Measurements from ENCODE around the gene SLC25A34. TPM values are rescaled to one million over a fixed set of nuclear protein-coding genes. Genes with fewer than 3 reads are reported as not detected.

Gene SLC25A34
- total RNA-seq, 1 donor from 2014 or later: 0.73 TPM

DNA sequence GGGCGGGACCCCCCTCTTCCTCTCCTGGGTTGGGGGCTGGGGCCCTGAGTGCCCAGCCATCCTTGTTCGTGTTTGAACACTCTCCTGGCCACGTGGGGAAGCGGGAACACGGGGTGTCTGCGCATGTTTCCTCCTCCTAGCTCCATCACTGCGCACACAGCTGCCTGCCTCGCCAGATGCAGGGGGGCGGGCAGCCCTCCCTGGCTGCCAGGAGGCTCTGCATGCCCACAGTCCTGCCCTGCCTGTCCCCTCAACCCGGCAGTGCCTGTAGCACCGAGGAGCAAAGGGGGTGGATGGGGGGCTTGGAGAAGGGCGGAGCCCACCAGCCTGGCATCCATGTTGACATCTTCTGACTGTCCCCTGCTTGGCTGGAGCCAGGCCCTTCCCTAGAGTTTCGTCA is 1.8 kb upstream of the SLC25A34 start:
- no peak for TF ChIP-seq EZH2 (IDR thresholded peaks at IDR 0.05; ENCODE audit: insufficient read depth, low read length)
- TF ChIP-seq, protein P1, sequence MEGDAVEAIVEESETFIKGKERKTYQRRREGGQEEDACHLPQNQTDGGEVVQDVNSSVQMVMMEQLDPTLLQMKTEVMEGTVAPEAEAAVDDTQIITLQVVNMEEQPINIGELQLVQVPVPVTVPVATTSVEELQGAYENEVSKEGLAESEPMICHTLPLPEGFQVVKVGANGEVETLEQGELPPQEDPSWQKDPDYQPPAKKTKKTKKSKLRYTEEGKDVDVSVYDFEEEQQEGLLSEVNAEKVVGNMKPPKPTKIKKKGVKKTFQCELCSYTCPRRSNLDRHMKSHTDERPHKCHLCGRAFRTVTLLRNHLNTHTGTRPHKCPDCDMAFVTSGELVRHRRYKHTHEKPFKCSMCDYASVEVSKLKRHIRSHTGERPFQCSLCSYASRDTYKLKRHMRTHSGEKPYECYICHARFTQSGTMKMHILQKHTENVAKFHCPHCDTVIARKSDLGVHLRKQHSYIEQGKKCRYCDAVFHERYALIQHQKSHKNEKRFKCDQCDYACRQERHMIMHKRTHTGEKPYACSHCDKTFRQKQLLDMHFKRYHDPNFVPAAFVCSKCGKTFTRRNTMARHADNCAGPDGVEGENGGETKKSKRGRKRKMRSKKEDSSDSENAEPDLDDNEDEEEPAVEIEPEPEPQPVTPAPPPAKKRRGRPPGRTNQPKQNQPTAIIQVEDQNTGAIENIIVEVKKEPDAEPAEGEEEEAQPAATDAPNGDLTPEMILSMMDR (IDR thresholded peaks at IDR 0.05; ENCODE audit: insufficient read depth, low read depth, low read length): no peak
- no peak for DNase-seq (ENCODE audit: low read depth)
- H2AFZ ChIP-seq (ENCODE audit: low read depth, low read length): no peak overlapping the region
- no peaks in the 10 kb centered on the region for H3K36me3 ChIP-seq (ENCODE audit: insufficient read depth, low read length)
- no peaks in the 10 kb centered on the region for H3K27me3 ChIP-seq (ENCODE audit: insufficient read depth, low read length)
- H3K4me3 ChIP-seq (ENCODE audit: insufficient read depth, low read depth, low read length): no peak overlapping the region
- no peak overlapping the region for H3K4me3 Mint-ChIP-seq (ENCODE audit: unreplicated experiment)
- FAIRE-seq: no peak
- H3K4me1 Mint-ChIP-seq (ENCODE audit: low read depth, unreplicated experiment): no peaks in the 10 kb centered on the region
- no peaks in the 10 kb centered on the region for H4K20me1 ChIP-seq (ENCODE audit: insufficient read depth, low read length)
- H3K4me2 ChIP-seq (ENCODE audit: low read length): no peak overlapping the region
- no peaks in the 10 kb centered on the region for H3K79me2 ChIP-seq (ENCODE audit: insufficient read depth, low read length)
- H3K27me3 Mint-ChIP-seq (ENCODE audit: low read depth, unreplicated experiment): no peaks in the 10 kb centered on the region
- no peaks in the 10 kb centered on the region for H3K9me3 Mint-ChIP-seq (ENCODE audit: unreplicated experiment)
- no peaks in the 10 kb centered on the region for H3K4me1 ChIP-seq (ENCODE audit: insufficient read depth, low read length)
- no peaks in the 10 kb centered on the region for H3K9me3 ChIP-seq (ENCODE audit: insufficient read depth, low read depth, low read length)
- no peak overlapping the region for H3K27ac ChIP-seq (ENCODE audit: low read depth, low read length)
- no peak overlapping the region for H3K27ac Mint-ChIP-seq (ENCODE audit: unreplicated experiment)
- no peak overlapping the region for H3K9ac ChIP-seq (ENCODE audit: low read length)
- H3K36me3 Mint-ChIP-seq (ENCODE audit: low read depth, unreplicated experiment): peaks cover 9% of the 10 kb centered on the region

DNA sequence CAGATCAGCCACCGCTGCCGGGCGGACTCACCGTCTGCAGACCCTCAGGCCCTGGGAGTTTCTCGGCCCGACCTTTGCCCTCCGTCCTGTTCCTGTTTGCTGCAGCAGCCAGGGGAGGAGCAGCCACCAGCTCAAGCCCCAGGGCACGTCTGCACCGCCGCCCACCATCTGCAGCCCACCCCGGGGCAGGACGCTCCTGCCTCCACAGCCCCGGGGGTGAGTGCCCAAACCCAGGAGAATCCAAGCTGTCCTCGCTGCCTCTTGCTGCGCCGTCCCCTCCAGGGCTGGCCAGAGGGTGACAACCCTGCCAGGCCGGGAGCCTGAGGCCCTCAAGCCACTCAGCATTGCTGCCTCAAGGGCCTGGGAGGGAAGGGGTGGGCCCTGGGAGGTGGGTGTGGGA is 1.2 kb upstream of the SLC25A34 start:
- no peaks in the 10 kb centered on the region for H4K20me1 ChIP-seq (ENCODE audit: insufficient read depth, low read length)
- Mint-ChIP-seq H3K9me3 (ENCODE audit: unreplicated experiment) (no peaks in the 10 kb centered on the region), H3K27me3 (ENCODE audit: low read depth, unreplicated experiment) (no peaks in the 10 kb centered on the region), H3K27ac (ENCODE audit: unreplicated experiment) (no peak overlapping the region), H3K4me3 (ENCODE audit: unreplicated experiment) (no peak overlapping the region), H3K4me1 (ENCODE audit: low read depth, unreplicated experiment) (no peaks in the 10 kb centered on the region), H3K36me3 (ENCODE audit: low read depth, unreplicated experiment) (peaks cover 6% of the 10 kb centered on the region)
- no peaks in the 10 kb centered on the region for H3K79me2 ChIP-seq (ENCODE audit: insufficient read depth, low read length)
- H3K4me3 ChIP-seq (ENCODE audit: insufficient read depth, low read depth, low read length): no peak overlapping the region
- no peak for TF ChIP-seq EZH2 (IDR thresholded peaks at IDR 0.05; ENCODE audit: insufficient read depth, low read length)
- no peaks in the 10 kb centered on the region for H3K27me3 ChIP-seq (ENCODE audit: insufficient read depth, low read length)
- H3K4me1 ChIP-seq (ENCODE audit: insufficient read depth, low read length): no peaks in the 10 kb centered on the region
- H3K9me3 ChIP-seq (ENCODE audit: insufficient read depth, low read depth, low read length): no peaks in the 10 kb centered on the region
- H3K4me2 ChIP-seq (ENCODE audit: low read length): no peak overlapping the region
- DNase-seq (ENCODE audit: low read depth): no peak
- H3K27ac ChIP-seq (ENCODE audit: low read depth, low read length): no peak overlapping the region
- no peak for FAIRE-seq
- no peak overlapping the region for H3K9ac ChIP-seq (ENCODE audit: low read length)
- H3K36me3 ChIP-seq (ENCODE audit: insufficient read depth, low read length): no peaks in the 10 kb centered on the region
- H2AFZ ChIP-seq (ENCODE audit: low read depth, low read length): no peak overlapping the region

DNA sequence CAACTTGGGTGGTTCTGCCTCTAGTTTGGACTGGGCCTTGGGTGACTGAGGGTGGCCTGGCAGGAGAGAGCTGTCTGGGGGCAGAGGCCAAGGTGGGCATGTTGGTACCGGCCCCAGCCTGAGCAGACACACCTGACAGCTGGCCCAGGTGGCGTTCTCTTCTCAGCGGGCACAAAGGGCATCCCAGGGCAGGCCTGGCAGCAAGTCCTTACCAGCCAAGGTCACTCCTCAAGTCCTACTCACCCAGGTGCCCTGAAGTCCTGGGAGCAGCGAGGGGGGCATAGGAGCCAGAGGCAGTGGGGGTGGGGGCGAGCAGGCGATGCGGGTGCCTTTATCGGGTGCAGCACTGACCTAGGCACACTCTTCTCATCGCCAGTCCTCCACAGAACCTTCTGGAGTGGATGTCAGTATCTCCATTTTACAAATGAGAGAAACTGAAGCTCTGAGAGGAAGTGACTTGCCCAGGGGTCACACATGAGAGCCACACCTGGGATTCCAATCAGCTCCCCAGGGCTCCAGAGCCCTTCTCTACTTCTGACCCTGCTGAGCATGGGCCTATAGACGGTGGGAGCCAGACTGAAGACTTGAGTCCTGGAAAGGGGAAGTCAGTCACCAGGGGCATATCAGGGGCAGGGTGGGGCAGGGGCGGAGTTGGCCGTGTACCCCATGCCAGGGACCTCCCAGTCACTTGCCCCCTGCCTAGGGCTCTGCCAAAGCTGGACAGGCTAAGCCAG is 587 bp upstream of the SLC25A34 start:
- no peaks in the 10 kb centered on the region for H3K27me3 Mint-ChIP-seq (ENCODE audit: low read depth, unreplicated experiment)
- no peaks in the 10 kb centered on the region for H3K4me1 Mint-ChIP-seq (ENCODE audit: low read depth, unreplicated experiment)
- no peak overlapping the region for H3K27ac ChIP-seq (ENCODE audit: low read depth, low read length)
- no peak overlapping the region for H3K4me2 ChIP-seq (ENCODE audit: low read length)
- no peaks in the 10 kb centered on the region for H3K4me1 ChIP-seq (ENCODE audit: insufficient read depth, low read length)
- no peaks in the 10 kb centered on the region for H3K27me3 ChIP-seq (ENCODE audit: insufficient read depth, low read length)
- TF ChIP-seq, protein P1 (IDR thresholded peaks at IDR 0.05; ENCODE audit: insufficient read depth, low read depth, low read length): no peak
- TF ChIP-seq EZH2 (IDR thresholded peaks at IDR 0.05; ENCODE audit: insufficient read depth, low read length): no peak
- no peaks in the 10 kb centered on the region for H3K36me3 ChIP-seq (ENCODE audit: insufficient read depth, low read length)
- H3K9me3 ChIP-seq (ENCODE audit: insufficient read depth, low read depth, low read length): no peaks in the 10 kb centered on the region
- no peak overlapping the region for H3K9ac ChIP-seq (ENCODE audit: low read length)
- DNase-seq (ENCODE audit: low read depth): no peak
- peaks cover 6% of the 10 kb centered on the region for H3K36me3 Mint-ChIP-seq (ENCODE audit: low read depth, unreplicated experiment)
- H3K4me3 Mint-ChIP-seq (ENCODE audit: unreplicated experiment): no peak overlapping the region
- no peak overlapping the region for H3K4me3 ChIP-seq (ENCODE audit: insufficient read depth, low read depth, low read length)
- no peaks in the 10 kb centered on the region for H4K20me1 ChIP-seq (ENCODE audit: insufficient read depth, low read length)
- H2AFZ ChIP-seq (ENCODE audit: low read depth, low read length): no peak overlapping the region
- H3K79me2 ChIP-seq (ENCODE audit: insufficient read depth, low read length): no peaks in the 10 kb centered on the region
- no peak for FAIRE-seq
- no peak overlapping the region for H3K27ac Mint-ChIP-seq (ENCODE audit: unreplicated experiment)
- no peaks in the 10 kb centered on the region for H3K9me3 Mint-ChIP-seq (ENCODE audit: unreplicated experiment)

All from astrocyte (in vitro differentiated cells and primary cell).